HG02759 (cell line): Measurements from ENCODE around the gene ADAMTS4.
A peak's percentile ranks its signal among the peaks of the same experiment; 100 is the strongest.

Experiments
- ATAC-seq: cut with Tn5 transposase; IDR thresholded peaks from one replicate; pipeline ENCODE4 v1.9.1; 2021; ENCODE audit warnings: mild to moderate bottlenecking, moderate library complexity; ENCODE audit not compliant: unreplicated experiment

The ADAMTS4 gene

GRCh38 chr1:161175771-161176453, 22.9 kb downstream of the ADAMTS4 start:
- no peak for ATAC-seq

DNA sequence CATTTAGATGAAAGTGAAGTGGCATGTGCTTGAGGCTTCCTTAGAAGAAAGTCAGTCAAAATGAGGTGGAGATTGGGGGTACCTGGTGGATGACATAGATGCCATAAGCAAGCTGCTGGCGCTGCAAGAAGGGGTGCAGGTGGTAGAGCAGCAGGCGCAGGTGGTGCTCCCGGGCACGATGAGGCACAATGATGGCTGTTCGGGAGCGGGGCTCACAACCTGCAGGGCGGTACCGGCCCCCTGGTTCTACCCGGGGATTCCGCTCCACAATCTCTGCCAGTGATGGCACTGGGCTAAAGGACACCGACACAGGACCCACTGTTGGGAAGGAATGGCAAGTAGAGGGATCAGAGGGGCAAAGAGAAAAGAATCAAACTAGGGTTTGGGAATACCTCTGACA, 23.9 kb downstream of the ADAMTS4 start:
- no peak for ATAC-seq

DNA sequence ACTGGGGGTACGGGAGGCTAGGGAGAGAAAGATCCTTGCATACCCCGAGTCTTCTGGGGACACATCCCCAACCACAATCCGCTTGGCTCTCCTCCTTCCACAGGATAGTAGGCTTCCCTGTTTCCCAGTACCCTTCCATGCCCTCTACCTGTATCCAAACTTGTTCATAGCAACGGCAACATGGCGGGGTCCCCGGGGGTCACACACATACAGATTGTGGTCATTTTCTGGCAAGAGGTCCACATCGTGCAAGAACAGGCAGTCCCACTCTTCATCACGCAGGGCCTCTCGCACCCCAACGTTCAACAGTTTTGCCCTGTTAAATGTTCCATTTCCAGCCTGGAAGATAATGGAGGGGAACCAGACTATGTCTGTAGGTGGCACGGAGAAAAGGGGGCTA, 25.1 kb downstream of the ADAMTS4 start:
- ATAC-seq = no peak

GRCh38 chr1:161172776-161173376, 26.0 kb downstream of the ADAMTS4 start:
- no peak for ATAC-seq

DNA sequence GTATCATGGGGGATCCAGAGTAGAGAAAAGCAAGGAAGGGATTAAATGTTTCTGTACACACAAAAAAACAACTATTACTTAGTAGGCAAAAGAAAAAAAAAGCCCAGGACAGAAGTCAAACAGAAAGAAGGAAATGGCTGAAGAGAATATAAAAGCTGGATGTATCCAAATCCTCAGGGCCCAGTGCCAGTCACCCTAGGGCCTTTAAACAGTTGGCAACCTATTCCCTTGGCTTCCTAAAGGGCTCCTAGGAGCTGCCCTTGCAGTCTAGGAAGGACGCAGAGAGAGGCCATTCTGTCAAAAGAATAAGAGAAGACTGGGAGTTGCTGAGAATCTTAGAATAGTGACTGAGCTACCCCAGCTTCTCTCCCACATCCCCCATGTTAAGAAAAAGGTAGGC, 26.5 kb downstream of the ADAMTS4 start:
- ATAC-seq = no peak

DNA sequence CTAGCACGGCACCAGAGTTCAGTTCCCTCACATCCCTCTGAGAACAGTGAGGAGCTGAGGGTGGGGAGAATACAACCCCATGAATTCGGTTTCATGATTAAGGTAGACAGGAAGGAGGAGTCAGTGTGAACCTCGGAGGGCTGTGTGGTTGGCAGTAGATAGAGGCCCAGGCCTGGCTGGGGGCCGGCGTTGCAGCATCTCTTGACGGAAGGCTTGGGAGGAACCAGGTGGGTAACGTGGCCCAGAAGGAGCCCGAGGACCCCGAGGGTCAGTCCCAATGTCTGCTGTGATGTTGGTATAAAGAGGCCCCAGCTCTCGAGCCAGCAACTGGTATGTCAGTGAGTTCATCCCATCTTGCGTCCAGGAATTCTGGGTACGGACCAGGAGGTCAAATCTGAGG, 27.2 kb downstream of the ADAMTS4 start:
- ATAC-seq = no peak

DNA sequence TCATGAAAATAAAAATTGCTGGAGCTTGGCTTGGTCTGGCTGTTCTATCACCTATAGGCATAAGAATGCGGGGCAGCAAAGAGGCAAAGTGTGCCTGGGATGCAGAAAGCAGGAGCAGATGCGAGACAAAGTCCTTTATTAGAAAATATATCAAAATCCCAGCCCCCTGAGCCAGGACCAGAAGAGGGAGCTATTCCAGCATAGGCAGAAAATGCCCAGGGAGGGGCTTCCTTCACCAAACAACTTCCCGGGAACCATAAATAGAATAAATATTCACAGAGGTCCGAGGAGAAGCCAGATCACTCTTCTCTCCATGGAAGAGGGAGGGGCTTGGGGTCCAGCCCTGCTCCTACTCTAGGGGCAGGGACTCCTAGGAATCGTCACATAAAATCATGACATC, 27.7 kb downstream of the ADAMTS4 start:
- ATAC-seq = no peak

GRCh38 chr1:161168906-161169305, 29.9 kb downstream of the ADAMTS4 start:
- no peak for ATAC-seq

DNA sequence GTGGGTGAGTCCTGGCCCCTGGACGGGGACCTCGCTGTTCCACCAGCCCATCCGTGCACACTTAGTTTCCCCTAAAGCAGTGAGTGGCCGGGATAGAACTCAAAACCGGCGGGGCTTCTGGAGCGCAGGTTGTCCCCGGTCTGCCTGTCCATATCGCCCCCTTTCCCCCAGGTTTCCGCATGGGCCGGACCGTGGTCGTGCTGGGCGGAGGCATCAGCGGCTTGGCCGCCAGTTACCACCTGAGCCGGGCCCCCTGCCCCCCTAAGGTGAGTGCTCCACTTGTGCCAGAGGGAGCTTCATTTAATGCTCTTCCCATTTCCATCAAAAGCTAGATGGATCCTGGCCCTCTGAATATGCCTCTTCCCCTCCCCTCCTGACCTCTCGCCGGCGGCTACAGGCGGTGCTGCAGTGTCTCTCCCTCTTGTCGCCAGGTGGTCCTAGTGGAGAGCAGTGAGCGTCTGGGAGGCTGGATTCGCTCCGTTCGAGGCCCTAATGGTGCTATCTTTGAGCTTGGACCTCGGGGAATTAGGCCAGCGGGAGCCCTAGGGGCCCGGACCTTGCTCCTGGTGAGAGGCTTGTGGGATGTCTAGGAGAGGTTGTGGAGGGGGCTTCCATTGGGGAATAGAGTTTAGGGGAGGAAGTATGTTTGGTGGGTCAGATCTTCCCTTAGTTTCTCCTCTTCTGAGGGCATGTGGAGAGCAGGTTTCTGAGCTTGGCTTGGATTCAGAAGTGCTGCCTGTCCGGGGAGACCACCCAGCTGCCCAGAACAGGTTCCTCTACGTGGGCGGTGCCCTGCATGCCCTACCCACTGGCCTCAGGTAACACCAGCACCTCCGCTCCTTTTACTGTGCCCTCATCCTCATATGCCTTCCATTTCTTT, 31.9 kb downstream of the ADAMTS4 start:
- ATAC-seq = peak; percentile 2

- ATAC-seq = peak; percentile 95
Measured at GRCh38 chr1:161165742-161166668, 32.8 kb downstream of the ADAMTS4 start, which contains the start of gene PPOX. Gene PPOX, plus strand, starts transcription at chr1:161166426. Its CDS starts 422 bp downstream, at chr1:161166848.

GRCh38 chr1:161164901-161165610, 33.8 kb downstream of the ADAMTS4 start:
- no peak for ATAC-seq

DNA sequence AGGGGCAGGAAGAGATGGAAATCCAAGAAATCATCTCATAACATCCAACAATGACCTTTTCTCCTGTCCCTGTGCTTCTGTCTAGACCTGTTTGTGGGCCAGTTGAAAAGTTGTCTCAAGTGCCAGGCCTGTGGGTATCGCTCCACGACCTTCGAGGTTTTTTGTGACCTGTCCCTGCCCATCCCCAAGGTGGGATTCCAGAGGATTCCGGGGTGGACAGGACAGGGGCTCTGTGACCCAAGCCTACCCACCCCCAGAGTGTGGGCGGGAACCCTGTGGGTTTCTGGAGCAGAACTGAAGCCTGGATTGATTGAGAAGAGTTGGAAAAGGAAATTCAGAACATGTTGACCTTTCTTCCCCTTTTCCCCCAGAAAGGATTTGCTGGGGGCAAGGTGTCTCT, 35.1 kb downstream of the ADAMTS4 start:
- ATAC-seq = no peak

DNA sequence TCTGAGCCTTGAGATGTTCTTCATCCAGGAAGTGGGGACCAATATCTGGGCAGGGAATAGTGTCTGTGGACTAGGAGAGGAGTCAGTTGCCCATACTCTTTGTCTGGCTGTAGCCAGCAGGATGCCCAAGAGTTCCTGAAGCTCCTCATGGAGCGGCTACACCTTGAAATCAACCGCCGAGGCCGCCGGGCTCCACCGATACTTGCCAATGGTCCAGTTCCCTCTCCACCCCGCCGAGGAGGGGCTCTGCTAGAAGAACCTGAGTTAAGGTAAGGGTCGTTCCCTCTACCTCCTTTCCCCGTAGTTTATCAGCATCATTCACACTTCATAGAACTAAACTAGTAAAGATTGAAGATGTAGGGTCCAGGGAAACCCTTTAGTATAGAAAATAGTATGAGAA, 36.0 kb downstream of the ADAMTS4 start:
- no peak for ATAC-seq

GRCh38 chr1:161162052-161162451, 36.8 kb downstream of the ADAMTS4 start:
- ATAC-seq = no peak

DNA sequence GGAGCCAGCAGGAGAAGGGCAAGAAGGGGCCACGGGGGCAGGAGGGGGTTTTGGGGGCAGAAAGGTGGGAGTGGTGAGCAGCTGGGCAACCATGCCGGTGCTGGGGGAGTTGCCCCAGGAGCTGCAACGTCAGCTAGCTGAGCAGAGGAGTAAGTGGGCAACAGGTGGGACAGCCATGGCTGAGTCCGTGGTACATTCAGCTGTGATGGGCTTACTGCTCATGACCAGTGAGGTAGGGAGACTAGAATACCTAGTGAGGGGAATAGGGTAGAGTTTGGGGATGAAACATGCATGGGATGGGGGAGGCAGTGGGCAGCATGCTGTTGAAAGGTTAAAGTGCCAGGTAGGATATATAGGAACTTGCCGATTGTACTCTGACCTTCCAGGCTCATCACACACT, 37.2 kb downstream of the ADAMTS4 start:
- no peak for ATAC-seq

DNA sequence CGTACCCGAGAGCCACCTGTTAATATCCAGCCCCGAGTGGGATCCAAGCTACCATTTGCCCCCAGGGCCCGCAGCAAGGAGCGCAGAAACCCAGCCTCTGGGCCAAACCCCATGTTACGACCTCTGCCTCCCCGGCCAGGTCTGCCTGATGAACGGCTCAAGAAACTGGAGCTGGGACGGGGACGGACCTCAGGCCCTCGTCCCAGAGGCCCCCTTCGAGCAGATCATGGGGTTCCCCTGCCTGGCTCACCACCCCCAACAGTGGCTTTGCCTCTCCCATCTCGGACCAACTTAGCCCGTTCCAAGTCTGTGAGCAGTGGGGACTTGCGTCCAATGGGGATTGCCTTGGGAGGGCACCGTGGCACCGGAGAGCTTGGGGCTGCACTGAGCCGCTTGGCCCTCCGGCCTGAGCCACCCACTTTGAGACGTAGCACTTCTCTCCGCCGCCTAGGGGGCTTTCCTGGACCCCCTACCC, 38.1 kb downstream of the ADAMTS4 start:
- ATAC-seq = no peak

GRCh38 chr1:161159913-161160243, 39.0 kb downstream of the ADAMTS4 start:
- no peak for ATAC-seq

DNA sequence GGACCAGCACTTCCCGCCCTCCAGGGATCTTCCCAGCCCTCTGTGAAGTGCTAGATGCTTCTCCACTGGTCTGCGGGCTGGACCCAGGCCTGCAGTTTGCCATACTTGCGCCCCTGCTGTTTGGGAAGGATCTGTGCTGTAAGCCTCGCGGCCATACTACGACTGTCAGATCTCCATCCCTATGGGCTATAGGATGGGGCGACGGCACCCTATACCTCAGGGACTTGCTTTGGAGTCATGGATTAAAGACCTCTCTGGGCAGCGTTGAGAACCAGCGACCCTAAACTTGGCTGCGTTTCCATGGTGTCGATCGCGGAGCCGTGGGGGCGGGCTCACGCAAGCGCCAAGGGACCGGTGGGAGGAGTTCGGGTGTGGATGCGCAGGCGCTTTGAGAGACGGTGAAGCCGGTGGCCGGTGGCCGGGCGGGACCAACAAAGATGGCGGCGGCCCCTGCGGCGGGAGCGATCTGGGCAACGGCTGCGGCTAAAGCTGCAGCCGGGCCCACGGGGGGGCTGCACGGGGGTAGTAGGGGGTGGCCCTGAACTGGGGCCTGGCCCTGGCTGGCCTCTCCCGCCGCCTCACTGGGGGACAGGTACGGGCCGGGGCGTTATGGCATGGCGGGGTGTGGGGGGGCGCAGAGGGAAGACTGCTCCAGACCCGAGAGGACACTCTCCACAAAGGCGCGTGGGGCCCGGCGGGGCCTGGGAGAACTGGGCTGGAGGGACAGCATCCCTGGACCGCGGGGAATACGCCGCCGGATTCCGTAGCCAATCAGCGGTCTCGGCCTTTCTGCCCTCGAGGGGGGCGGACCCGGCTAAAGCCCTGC, 39.6 kb downstream of the ADAMTS4 start, which contains the start of gene USP21:
Gene USP21, plus strand, starts transcription at position 414 of the 826 bp plus-strand sequence. CDS start 1,141 bp downstream, outside the sequence.
- peak; percentile 93 for ATAC-seq
